GM13976 (cell line): Measurements from ENCODE around the gene RGS14.

Experiments used
- DNase-seq: peaks from one replicate; pipeline ENCODE4 v3.0.0; 2012; ENCODE audit warnings: low spot score
- CTCF ChIP-seq: IDR thresholded peaks from 2 replicates; pipeline ENCODE4 v1.5.1; 2012; ENCODE audit warnings: borderline replicate concordance, mild to moderate bottlenecking; ENCODE audit not compliant: insufficient read depth; ENCODE audit errors: extremely low read depth, missing control alignments, control extremely low read depth
- in situ Hi-C: fragments of 300-500 bp; cut with MboI; formaldehyde crosslinking; loops from one replicate; pipeline ENCODE4 v1.12.0; 2022; ENCODE audit warnings: low sequenced_read_pairs, mixed read lengths, inconsistent platforms; ENCODE audit not compliant: unreplicated experiment

RGS14 gene

DNA sequence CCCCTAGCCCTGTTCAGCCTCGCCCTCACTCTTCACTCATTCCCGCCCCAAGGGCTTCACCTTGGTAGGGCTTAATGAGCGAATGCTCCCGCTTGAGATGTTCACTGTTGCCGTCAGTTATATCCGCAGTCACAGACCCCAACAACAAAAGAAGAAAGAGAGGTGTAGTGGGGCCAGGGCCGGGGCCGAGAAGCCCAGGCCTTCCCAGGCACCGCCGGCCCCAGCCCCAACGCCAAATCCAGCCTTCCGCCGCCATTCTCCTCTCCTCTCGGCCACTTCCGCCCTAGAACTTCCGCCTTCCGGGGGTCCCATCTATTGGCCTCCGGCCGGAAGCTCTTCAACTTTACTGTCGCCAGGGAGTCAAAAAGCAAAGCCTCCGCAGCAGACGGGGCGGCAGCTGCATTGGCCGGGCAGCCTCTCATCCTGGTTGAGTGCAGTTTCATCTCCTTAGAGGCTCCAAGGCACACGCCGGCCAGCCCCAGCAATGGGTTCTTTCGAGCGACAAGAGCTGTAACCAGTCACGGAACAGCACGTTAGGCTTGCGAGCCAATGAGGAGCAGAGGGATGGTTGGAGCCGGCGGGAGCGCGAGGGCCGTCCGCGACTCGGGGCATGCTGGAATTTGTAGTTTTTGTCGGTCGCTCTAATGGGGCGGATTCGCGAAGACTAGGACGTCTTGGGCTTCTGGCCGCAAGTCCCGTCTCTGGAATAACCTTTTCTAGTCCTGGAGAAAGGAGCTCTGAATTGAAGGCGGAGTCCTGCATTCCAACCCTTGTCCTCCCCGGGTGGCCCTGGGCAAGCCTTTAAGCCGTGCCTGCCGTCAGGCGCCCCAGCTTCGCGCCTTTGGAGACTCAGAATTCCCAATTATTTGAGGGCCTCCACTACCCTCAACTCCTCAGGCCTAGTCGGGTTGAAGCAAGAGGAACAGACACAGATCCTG lies 6.1 kb upstream of the RGS14 start, which contains the start of gene LMAN2:
TSS of gene LMAN2 (minus strand) at position 277 of the 938 bp plus-strand sequence. CDS start at position 256, 21 bp downstream.
- peak; percentile 96 for DNase-seq
- TF ChIP-seq CTCF, result no peak
- in situ Hi-C loops, result no loop called here

GRCh38 chr5:177353093-177353492 lies 4.6 kb upstream of the RGS14 start:
- no peak for TF ChIP-seq CTCF
- DNase-seq, result no peak
- in situ Hi-C loops, result no loop called here

DNA sequence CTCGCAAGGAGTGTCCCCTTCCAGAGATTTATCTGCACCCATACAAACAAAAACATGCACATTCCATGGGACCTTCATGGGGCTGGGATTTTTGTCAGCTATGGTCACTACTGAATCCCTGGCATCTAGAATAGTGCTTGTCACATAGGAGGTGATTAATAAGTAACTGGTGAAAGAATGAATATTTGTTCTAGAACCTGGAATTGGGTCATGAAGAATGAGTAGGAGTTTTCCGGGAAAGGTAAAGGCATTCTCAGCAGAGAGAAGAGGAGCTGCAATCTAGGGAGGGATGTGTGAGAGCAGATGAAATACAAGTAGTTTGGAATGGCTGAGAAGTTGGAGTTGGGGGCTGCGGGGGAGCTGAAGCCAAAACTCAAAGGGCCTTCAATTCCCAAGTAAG lies 3.5 kb upstream of the RGS14 start:
- DNase-seq, result no peak
- in situ Hi-C loops, result no loop called here
- no peak for TF ChIP-seq CTCF

DNA sequence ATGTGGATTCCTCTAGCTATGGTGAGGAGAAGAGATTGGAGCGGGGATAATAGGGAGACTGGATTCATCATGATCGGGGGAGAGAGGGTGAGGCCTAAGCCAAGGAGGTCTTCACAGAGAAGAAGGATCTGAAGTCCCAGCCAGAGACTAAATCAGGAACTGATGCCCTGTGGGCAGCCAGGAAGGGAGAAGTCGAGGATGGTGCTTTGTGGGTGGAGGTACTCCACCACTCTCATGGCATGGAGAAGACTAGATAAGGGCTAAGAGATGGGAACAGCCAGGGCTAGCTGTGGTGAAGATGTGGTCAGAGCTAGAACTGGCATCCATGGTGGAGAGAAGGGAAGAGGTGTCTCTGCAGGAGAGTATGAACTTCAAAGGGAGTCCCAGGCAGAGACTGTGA lies 3.0 kb upstream of the RGS14 start:
- no peak for DNase-seq
- no peak for TF ChIP-seq CTCF
- in situ Hi-C loops, result no loop called here

DNA sequence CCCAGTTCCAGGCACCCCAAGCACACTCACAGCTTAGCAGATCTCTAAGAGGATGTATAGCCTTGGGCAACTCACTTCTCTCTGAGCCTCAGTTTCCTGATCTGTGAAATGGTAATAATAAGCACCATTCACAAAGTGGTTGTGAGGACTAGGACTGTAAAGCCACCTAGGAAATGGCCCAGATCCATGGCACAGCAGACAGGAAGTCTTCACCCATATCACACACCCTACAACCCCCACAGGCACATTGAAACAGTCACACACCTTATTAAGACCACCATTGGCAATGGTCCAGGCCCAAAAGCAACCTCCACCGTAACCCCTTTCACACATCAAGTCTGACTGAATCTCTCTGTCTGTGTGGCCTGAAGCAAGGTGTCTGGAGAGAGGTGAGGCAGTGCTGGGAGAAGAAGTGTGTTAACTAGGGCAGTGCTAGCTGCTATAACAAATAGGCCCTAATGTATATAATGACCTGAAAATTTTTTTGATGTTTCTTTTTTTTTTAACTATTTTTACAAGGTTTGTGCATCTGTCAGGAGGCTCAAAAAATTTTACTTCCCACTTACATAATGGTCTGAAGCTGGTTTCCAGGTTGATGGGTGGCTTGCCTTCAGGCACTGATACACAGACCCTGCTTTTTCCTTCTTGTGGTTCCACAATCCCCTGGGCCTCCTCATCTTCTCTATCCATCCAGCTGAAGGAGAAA lies 2.4 kb upstream of the RGS14 start:
- DNase-seq, result no peak
- TF ChIP-seq CTCF, result no peak
- in situ Hi-C loops, result no loop called here

- TF ChIP-seq CTCF, result no peak
- in situ Hi-C loops, result no loop called here
- no peak for DNase-seq
Measured at GRCh38 chr5:177355868-177356168, 1.9 kb upstream of the RGS14 start.
